Amygdala (tissue), 56 donors: ENCODE results near the gene ZNF780B.

Source experiments
- DNase-seq, 56 donors: peaks; one replicate each; lab custom pipeline; 2025; lab: John Stamatoyannopoulos, UW

Gene ZNF780B

DNA sequence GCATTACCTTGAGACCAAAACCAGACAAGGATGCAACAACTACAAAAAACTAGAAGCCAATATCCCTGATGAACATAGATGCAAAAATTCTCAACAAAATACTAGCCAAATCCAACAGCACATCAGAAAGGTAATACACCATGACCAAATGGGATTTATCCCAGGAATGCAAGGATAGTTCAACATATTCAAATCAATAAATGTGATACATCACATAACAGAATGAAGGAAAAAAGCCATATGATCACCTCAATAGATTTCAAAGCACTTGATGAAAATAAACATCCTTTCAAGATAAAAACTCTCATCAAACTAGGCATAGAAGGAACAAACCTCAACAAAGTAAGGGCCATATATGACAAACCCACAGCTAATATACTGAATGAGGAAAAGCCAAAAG, 69.4 kb downstream of the ZNF780B start:
- no peak for DNase-seq

DNA sequence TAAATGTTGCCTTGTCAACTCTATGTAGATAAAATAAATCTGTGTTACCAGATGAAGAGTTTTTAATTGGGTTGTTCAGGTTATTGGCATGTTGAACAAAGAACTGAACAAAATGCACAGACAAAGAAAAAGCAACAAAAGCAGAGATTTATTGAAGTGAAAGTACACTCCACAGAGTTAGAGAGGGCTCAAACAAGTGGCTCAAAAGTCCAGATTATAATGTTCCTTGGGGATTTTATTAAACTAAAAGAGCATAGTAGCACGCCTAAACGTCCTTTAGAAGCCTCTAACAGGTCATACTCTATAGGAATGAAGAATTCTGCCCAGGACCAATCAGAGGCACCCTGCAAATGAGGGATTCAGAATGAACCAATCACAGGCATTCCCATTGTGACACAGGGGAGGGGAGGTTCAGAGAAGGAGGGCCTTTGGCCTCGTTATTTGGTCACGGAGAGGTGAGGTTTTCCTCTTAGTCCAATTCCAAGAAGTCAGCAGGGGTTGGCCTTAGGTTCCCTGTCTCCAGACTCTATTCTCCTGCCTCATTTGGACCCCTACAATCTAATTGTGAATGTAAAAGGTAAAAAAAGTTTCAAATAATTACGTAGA, 72.2 kb downstream of the ZNF780B start:
- DNase-seq, result no peak

DNA sequence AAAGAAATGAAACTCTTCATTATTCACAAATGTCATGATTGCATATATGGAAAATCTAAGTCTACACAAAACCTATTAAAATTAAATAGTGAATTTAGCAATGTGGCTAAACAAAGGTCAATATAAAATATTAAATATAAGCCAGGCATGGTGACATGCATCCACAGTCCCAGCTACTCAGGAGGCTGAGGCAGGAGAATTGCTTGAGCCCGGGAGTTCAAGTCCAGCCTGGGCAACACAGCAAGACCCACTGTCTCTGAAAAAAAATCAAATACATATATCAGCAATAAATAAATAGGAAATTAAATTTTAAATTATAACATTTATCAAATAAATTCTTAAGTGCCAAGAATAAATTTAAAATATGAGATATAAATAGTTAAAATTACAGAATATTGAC, 73.1 kb downstream of the ZNF780B start:
- DNase-seq, result no peak
